ENCODE data around the gene DLG2.

- TF ChIP-seq POLR2AphosphoS5 (IDR thresholded peaks at IDR 0.05; ENCODE audit: low read depth, low read length) (no peak), SIN3A (IDR thresholded peaks at IDR 0.05; ENCODE audit: borderline replicate concordance, insufficient read depth, low read length) (no peak)
- TF ChIP-seq, protein P1, sequence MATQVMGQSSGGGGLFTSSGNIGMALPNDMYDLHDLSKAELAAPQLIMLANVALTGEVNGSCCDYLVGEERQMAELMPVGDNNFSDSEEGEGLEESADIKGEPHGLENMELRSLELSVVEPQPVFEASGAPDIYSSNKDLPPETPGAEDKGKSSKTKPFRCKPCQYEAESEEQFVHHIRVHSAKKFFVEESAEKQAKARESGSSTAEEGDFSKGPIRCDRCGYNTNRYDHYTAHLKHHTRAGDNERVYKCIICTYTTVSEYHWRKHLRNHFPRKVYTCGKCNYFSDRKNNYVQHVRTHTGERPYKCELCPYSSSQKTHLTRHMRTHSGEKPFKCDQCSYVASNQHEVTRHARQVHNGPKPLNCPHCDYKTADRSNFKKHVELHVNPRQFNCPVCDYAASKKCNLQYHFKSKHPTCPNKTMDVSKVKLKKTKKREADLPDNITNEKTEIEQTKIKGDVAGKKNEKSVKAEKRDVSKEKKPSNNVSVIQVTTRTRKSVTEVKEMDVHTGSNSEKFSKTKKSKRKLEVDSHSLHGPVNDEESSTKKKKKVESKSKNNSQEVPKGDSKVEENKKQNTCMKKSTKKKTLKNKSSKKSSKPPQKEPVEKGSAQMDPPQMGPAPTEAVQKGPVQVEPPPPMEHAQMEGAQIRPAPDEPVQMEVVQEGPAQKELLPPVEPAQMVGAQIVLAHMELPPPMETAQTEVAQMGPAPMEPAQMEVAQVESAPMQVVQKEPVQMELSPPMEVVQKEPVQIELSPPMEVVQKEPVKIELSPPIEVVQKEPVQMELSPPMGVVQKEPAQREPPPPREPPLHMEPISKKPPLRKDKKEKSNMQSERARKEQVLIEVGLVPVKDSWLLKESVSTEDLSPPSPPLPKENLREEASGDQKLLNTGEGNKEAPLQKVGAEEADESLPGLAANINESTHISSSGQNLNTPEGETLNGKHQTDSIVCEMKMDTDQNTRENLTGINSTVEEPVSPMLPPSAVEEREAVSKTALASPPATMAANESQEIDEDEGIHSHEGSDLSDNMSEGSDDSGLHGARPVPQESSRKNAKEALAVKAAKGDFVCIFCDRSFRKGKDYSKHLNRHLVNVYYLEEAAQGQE (IDR thresholded peaks at IDR 0.05; ENCODE audit: insufficient read depth in 1 of 2, low read depth in 2 of 2, low read length in 2 of 2) = no peak
Measured at GRCh38 chr11:85167038-85167437, 460.1 kb downstream of the DLG2 start.
